CD1c-positive myeloid dendritic cell (primary cell): ENCODE results near the gene YPEL2.

Experiments
- DNase-seq: peaks from one replicate; pipeline ENCODE4 v3.0.0-alpha.2; 2016; ENCODE audit errors: extremely low spot score

The YPEL2 gene

GRCh38 chr17:59356543-59357218, 25.2 kb downstream of the YPEL2 start:
- no peak for DNase-seq

GRCh38 chr17:59357219-59357697, 25.8 kb downstream of the YPEL2 start:
- DNase-seq = no peak

DNA sequence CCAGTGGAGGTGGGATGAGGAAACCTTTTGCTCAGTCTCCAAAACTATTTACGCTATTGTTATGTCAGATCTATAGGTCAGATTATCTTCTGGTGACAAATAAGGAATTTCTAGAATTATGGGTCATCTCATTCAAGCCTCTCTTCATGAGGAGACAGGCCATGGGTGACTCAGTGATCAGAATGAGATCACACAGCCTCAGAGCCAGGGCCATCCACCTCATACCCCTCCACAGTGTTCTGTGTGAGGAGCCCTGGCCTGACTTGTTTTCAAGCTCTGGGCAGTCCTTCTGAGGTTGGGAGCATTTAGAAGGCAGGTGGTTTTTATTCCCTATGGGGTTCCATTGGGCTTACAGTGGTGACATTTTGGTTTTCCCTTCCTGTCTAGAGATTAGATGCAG, 26.5 kb downstream of the YPEL2 start:
- no peak for DNase-seq

- DNase-seq = no peak
These were observed 29.9 kb downstream of the YPEL2 start for GRCh38 chr17:59361386-59361785.

- DNase-seq = no peak
These were observed 30.7 kb downstream of the YPEL2 start for GRCh38 chr17:59361916-59362810.

DNA sequence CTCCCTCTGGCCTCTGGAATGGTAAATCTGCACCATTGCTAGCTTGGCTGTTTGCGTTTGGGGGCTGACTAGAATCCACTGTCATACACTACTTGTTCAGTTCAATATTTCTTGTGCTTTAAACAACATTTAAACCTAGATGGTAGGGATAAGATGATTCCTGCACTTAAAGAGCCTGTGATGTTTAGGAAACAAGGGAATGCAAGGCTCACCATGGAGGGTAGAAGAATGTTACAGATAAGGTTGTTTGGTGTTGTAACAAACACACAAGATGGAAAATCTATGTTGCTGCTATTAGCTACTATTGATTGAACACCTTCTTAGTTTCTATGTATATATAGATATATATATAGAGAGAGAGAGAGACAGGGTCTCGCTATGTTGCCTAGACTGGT, 31.4 kb downstream of the YPEL2 start:
- DNase-seq = no peak

- no peak for DNase-seq
These were observed 34.0 kb downstream of the YPEL2 start for GRCh38 chr17:59365383-59365981.

DNA sequence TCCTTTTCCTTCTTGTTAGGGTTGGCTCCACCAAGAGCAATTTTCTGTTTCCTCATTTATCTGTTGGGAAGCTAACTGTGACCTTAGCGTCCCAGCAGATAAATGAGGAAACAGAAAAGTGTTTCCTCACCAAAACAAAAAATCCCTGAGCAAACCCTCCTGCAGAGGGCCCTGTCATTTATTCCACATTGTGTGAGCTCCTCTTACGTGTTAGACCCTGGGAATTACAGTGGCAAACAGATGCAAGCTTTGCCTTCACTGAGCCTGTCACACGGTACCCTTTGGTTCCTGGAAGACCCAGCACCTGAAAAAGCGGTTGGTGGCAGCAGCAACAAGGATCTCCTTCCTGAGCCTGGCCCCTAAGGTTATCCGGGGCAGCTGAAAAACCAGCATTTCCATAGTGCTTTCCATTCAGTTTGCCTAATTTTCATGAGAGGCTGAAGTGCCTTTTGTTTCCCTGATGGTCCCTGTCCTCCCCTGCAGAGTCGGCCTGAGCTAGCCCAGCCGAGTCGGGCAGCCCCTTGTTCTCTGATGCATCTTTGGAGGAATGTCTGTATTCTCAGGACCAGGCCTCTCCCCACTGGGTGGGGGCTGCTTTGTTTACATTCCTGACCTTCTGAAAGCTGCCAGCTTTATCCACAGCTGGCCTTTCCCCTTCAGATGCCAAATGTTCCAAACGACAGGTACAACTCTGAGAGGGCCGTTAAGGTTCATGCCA, 34.7 kb downstream of the YPEL2 start:
- DNase-seq = peak; percentile 82

DNA sequence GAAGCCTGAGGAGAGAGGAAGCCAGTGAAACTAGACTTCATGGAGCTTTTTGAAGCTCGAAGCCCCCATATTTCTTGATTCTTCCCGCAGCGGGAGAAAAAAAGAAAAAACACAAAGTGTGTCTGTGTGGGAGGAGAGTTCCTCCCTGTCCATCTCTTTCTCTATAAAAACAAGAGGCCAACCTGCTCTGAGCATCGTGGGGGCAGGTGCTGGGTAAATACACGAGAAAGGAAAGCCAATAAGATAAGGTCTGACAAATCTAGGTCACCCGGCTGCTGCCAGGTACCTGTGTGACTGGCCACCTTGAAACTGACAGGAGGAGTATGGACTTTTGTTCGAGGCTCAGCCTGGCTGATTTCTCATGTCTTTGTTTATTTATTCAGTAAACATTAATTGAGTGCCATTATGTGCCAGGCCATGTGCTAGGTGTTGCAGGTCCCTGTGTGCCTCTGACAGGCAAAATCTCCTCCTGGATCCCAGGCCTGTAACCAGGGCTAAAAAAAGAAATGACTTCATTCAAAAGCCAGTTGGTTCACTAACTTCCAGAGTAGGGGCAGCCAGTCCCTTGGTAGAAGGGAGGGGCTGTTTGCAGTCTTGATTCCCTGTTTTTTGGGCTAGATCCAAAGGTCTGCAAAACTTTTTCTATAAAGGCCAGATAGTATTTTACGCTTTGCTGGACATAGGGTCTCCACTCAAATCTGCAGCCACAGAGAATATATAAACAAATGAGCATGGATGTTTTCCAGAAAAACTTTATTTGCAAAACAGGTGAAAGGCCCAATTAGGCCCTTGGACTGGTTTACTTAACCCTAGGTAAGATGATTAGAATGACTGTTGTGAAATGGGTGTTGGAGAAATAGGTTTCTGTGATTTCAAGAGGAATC, 35.6 kb downstream of the YPEL2 start:
- no peak for DNase-seq

DNA sequence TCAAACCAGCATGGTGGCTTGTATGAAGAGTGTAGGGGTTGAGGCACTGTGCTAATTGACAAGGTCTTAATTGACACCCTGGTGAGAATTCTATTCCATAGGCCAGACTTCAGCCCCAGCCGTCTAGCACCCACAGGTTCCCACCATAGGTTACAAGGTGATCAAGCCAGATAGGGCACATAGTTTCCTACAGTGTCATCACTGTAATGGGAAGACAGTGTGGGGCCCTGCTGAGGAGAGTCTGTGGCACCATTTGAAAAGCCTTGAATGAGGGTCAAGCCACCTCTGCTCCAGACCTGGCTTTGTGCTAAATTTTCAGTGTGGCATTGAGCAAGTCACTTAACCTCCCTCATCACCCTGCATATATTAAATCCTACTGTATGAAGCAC, 36.2 kb downstream of the YPEL2 start:
- DNase-seq = no peak

DNA sequence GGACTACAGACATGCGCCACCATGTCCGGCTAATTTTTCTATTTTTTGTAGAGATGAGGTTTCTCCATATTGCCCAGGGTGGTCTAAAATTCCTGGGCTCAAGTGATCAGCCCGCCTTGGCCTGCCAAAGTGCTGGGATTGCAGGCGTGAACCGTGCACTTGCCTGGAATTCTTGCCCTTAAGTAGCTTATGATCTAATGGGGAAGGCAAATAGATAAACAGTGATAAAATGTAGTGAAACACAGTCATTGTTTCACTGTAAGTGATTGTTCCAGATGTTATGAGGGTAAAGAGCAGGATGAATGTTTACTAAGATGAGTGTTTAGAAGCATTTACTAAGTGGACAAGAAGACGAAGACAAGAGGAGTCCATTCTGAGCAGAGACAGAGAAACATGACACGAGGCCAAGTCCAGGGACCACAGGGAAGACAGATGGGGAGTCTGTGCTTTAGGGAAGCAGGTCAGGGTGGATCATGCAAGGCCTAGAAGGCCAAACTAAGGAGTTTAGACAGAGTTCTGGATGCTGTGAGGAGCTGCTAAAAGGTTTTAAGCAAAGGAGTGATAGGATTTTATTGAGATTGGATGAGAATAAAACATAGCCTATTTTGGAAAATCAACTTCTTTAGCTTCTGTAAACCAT, 36.9 kb downstream of the YPEL2 start:
- DNase-seq = no peak

- no peak for DNase-seq
These were observed 37.8 kb downstream of the YPEL2 start for GRCh38 chr17:59369031-59369975.

DNA sequence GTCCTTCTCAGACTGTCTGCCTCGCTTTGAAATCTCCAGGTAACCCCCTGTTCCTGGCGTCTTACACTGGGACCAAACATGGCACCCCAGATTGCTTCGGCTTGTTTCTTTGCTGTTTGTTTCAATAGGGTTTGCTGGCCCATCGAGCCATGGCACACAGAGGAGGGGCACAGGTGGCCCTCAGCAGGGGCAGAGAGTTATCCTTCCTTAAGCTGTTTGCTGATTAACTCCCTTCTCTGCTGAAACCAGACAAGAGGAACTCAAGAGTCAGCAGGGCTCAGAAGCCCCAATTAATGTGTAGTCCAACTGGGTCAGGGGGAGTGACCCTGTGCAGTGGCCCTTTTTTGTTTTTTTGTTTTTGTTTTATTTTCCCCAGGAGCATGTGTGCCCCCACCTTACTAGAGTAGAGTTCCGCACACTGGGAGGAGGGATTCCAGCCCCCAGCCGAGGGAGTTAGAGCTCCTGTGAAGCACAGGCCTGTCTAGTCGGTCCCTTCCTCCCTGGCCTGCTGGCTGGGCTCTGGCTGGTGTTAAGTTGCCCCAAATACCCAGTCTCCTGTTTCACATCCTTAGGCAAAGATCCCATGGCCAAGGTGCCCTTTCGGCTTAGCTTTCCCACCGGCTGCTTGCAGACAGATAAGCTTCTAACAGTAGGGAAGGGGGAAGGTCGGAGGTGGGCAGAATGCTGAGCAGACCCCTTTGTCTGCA, 39.3 kb downstream of the YPEL2 start:
- no peak for DNase-seq

- DNase-seq = no peak
These were observed 40.1 kb downstream of the YPEL2 start for GRCh38 chr17:59371416-59372100.

GRCh38 chr17:59372138-59372751, 40.8 kb downstream of the YPEL2 start:
- DNase-seq = peak; percentile 89

DNA sequence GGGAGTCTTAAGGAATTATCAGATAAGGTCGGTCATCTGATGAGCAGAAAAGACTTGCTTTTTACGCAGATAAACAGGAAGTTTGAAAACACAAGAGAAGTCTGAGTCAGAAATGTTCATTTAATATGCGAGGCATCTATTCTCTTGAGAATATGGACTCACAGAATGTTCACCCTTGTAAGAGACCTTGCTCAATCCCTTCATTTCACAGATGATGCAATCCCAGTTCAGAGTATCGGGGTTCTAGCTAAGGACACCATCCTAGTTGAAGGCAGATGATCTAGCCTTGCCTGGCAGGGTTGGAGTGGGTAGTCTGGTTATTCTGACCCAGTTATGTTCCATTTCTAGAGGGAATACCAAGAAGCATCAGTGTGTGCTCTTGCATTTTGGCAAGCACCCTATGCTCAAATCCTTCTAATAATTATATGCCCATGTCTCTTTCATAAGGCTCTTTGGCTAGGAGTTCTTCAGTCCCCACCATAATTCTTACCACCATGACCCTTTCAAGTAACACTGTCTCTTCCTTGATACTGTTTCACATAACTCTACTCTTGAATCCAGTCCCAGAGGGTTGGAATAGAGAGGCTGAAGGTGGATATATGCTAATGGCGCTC, 42.5 kb downstream of the YPEL2 start:
- peak; percentile 83 for DNase-seq

GRCh38 chr17:59374612-59375011, 43.2 kb downstream of the YPEL2 start:
- DNase-seq = peak; percentile 47
